ENCODE results near the gene RAB31.
"Not testable (repeated sequence)": the region's sequence is repeated elsewhere in the genome, so short reads cannot be mapped to it uniquely, and the experiment has no call there.

Gene RAB31

GRCh38 chr18:9708057-9708433 is at the start of gene RAB31:
Gene RAB31 (plus strand): TSS chr18:9708301. CDS start chr18:9708406, 105 bp downstream.
- no peak for DNase-seq (ENCODE audit: low read depth)

GRCh38 chr18:9659499-9660375 is 48.4 kb upstream of the RAB31 start:
- DNase-seq (ENCODE audit: low read depth): no peak

GRCh38 chr18:9661564-9661963 is 46.5 kb upstream of the RAB31 start:
- no peak for DNase-seq (ENCODE audit: low read depth)

- no peak for DNase-seq (ENCODE audit: low read depth)
These were observed 44.7 kb upstream of the RAB31 start for GRCh38 chr18:9663377-9663776.

GRCh38 chr18:9665314-9665713 is 42.8 kb upstream of the RAB31 start:
- no peak for DNase-seq (ENCODE audit: low read depth)

- no peak for DNase-seq (ENCODE audit: low read depth)
These were observed 41.6 kb upstream of the RAB31 start for GRCh38 chr18:9666548-9666947.

GRCh38 chr18:9669016-9669415 is 39.1 kb upstream of the RAB31 start:
- DNase-seq (ENCODE audit: low read depth): no peak

- DNase-seq (ENCODE audit: low read depth): no peak
These were observed 36.9 kb upstream of the RAB31 start for GRCh38 chr18:9671214-9671613.

- DNase-seq (ENCODE audit: low read depth): no peak
These were observed 34.5 kb upstream of the RAB31 start for GRCh38 chr18:9673296-9674251.

GRCh38 chr18:9678216-9678615 is 29.9 kb upstream of the RAB31 start:
- DNase-seq (ENCODE audit: low read depth): not testable (repeated sequence)

- DNase-seq (ENCODE audit: low read depth): no peak
These were observed 29.0 kb upstream of the RAB31 start for GRCh38 chr18:9679125-9679524.

- DNase-seq (ENCODE audit: low read depth): no peak
These were observed 26.9 kb upstream of the RAB31 start for GRCh38 chr18:9681217-9681616.

- DNase-seq (ENCODE audit: low read depth): no peak
These were observed 25.5 kb upstream of the RAB31 start for GRCh38 chr18:9682572-9682971.

- no peak for DNase-seq (ENCODE audit: low read depth)
These were observed 24.4 kb upstream of the RAB31 start for GRCh38 chr18:9683418-9684396.

- DNase-seq (ENCODE audit: low read depth): no peak
These were observed 23.1 kb upstream of the RAB31 start for GRCh38 chr18:9684881-9685614.

- no peak for DNase-seq (ENCODE audit: low read depth)
These were observed 22.5 kb upstream of the RAB31 start for GRCh38 chr18:9685615-9685890.

GRCh38 chr18:9688036-9688741 is 19.9 kb upstream of the RAB31 start:
- DNase-seq (ENCODE audit: low read depth): no peak

GRCh38 chr18:9689253-9689652 is 18.8 kb upstream of the RAB31 start:
- DNase-seq (ENCODE audit: low read depth): no peak

GRCh38 chr18:9690418-9691188 is 17.5 kb upstream of the RAB31 start:
- no peak for DNase-seq (ENCODE audit: low read depth)

- no peak for DNase-seq (ENCODE audit: low read depth)
These were observed 16.9 kb upstream of the RAB31 start for GRCh38 chr18:9691235-9691634.

Data from non-pigmented ciliary epithelial cell (primary cell).